HG03135 (cell line): Measurements from ENCODE around the gene GPATCH2L.

Source experiments
- ATAC-seq: cut with Tn5 transposase; IDR thresholded peaks from one replicate; pipeline ENCODE4 v1.9.1; 2021; ENCODE audit warnings: mild to moderate bottlenecking, moderate library complexity; ENCODE audit not compliant: unreplicated experiment

GPATCH2L gene

DNA sequence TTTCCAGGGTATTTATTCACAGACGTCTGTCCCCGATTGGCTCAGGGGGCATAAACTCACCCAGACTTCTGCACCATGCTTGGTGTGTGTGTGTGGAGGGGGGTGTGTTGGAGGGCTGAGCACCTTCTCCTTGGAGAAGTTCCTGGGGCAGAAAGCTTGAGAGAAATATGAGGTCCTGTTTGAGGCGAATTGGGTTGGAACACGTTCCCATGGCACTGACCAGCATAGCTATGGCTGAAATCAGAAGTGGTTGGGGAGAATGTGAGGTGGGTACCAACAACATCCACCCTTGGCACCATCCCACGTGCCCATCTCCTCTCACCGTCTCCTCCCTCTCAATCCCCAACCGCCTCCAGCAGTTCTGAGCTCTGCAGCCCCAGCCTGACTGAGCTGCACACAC lies 16.0 kb upstream of the GPATCH2L start:
- no peak for ATAC-seq

DNA sequence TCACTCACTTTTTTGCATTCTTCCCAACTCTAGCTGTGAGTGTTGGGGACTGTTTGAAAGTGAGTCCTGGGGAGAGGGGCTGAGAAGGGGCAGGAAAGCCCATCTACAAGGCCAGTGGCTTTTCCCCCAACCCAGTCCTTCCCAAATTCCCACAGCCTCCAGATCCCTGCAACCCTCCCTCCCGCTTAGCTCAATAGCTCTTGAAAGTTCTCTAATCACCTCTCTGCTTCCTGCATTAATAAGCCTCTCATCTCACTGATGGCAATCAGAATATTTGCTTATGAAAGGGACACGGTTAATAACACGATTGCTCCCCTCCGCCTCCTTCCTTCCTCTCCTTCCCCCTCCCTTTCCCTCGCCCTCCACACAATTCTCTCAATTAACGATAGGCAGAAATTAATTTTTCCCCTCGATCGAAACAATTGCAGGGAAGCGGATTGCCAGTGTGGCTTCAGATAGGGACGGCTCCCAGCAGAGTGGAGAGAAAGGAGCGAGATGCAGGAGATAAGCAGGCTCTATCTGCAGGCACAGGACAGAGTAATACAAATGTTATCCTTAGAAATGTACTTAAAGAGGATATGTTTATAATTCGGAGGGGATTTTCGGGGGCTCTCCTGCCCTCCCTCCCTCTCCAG lies 15.1 kb upstream of the GPATCH2L start:
- no peak for ATAC-seq

DNA sequence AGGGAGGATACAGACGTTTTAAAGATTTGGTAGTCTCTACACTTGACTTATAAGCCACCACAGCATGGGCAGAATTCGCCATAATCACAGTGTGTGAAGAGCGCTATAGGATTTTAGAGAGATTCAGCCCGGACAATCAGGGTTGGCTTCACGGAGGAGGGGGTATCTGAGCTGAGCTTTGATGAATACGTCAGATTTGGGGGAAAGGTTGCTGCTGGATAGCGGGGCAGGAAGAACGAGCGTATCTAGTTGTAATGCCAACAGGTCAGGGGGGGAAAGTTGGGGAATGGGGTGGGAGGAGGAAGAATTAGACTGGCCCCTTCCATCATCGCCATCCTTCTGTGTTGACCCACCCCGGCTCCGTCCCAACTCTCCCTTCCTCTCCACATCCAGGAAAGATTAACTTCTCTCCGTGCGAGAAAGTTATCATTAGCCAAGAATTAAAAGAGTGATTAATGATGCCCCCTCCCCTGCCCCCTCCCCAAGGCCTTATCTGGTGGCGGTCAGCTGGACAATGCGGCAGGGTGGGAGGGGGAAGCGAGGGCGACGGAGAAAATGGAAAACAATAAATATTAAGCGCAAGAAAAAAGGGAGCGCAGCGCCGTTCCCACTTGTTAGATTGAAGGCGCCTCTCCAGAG lies 13.5 kb upstream of the GPATCH2L start:
- ATAC-seq: no peak

DNA sequence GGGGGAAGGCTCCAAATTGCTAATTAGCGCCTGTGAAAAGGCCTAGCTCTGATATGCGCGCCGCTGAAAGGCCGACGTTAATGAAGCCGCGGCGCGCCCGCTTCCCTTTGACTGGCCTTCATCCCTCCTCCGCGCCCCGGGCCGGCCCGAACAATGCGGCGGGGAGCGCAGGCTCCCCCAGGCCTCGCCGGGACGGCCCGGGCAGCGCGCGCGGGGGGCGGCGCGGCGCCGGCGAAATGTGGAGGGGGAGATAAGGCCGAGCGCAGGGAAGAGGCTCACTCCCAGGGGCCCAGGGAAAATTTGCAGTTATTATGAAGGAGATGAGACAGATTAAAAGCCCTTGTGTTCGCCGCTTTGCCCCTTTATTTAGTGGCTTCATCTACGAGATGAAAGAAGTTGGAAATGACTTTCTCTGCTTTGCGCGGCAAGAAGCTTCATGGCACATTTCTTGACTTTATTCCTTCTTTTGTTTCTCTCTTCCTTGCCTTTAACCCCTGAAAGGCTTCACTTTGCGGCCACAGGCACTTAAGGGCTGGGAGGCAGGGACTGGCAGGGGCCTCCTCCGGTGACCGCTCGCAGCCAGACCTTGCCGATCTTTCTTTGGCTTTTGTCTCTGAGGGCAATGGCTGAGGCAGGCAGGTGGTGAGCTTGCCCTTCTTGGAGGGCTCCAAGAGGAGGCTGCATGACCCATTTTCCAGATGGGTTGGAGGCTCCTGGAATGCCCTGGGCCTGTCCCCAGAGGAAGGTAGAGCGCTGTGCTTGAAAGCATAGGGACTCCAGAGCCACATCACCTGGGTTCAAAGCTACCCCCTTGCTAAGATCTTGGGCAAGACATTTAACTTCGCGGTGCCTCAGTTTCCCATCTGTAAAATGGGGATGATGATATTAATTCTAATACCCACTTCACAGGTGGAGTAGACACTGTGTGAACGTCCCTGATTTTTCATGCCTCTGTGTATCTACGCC lies 12.7 kb upstream of the GPATCH2L start:
- ATAC-seq: no peak

DNA sequence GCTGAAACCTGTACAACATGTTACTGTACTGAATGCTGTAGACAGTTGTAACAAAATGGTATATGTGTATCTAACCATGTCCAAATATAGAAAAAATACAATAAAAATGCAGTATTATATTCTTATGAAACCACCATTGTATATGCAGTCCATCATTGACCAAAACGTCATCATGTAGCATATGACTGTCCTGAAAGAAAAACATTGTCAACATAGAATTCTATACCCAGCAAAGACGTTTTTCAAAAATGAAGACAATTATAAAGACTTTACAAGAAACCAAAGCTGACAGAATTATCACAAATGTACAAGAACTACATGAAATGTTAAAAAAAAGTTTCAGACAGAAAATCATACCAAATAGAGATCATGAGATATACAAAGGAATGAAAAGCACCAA lies 8.1 kb upstream of the GPATCH2L start:
- ATAC-seq: no peak

DNA sequence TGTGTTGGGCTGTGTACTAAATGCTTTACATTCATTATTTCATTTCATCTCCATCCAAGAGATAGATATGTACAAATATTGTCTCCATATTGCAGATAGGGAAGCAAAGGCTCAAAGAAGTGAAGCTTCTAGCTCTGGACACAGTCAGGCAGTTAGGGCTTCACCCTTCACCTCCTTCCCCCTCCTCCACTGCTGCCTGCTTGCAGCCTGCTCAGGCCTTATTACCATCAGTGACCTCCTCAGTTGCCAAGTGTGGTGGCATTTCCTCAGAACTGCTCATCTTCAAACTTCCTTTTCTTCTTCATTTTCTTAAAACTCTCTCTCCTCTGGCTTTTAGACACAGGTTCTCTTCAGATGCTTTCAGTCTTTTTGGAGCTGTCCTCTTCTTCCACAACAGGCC lies 4.7 kb upstream of the GPATCH2L start:
- no peak for ATAC-seq

DNA sequence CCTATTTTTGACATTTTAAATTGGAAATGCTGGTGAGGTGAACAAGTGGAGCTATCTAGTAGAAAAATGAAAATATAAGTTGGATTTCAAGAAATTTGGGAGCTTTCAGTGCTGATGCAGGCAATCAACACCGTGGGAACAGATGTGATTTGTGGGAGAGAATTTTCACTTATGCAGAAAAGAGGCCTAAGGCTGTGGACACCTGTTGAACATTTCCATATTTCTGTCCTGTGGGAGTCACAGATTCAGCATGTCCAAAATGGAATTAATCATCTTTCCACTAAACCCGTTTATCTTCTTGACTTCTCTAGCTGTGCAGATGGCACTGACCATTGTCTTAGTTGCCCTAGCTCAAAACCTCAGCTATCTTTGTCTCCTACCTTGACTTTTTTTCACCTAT lies 2.5 kb upstream of the GPATCH2L start:
- no peak for ATAC-seq

DNA sequence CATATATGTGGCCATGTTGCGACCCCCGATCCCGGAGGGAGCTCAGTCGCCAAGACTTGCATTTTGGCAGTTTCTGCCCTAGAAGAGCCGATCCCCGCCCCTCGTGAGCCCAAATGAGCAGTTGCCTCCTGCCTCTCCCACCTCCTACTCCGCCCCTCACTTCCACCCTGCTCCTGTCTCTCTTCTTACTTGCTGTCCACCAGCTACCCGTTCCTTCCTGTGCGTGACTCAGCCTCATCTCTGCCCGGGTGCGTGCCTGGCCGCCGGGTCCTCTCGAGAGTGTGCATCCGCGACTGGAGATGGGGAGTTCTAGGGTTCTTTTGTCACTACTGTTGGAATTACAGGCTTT lies 585 bp downstream of the GPATCH2L start:
- peak; percentile 56 for ATAC-seq

DNA sequence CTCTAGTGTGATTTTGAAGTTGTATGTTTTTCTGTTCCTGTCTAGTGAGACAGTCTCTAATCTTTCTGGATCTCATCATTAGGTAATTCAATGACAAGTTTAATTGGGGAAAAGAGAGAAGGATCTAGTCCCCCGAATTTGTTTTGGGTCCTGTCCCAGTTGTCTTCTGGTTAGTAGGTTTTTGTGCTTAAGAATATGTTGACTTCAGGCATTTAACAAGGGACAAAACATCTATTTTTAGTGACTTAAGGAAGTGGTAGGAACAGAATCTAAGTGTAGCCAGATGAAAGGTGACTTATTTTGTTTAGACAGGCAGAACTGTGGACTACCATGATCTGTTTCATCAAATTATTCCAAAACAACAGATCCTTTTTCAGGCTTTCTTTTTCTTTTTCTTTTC lies 2.2 kb downstream of the GPATCH2L start:
- ATAC-seq: no peak

DNA sequence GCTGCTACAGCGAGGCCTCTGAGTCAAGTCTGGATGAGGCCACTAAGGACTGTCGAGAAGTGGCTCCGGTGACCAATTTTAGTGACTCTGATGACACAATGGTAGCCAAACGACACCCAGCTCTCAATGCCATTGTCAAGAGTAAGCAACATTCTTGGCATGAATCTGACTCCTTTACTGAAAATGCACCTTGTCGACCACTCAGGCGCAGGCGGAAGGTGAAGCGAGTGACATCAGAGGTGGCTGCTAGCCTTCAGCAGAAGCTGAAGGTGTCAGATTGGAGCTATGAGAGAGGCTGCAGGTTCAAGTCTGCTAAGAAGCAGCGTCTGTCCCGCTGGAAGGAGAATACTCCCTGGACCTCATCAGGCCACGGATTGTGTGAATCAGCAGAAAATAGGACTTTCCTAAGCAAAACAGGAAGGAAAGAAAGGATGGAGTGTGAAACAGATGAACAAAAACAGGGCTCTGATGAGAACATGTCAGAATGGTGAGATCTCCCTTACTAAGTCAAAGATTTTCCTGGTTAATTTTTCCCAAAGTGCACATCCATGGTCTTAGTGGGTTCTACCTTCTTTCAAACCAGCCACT lies 2.9 kb downstream of the GPATCH2L start:
- ATAC-seq: no peak

DNA sequence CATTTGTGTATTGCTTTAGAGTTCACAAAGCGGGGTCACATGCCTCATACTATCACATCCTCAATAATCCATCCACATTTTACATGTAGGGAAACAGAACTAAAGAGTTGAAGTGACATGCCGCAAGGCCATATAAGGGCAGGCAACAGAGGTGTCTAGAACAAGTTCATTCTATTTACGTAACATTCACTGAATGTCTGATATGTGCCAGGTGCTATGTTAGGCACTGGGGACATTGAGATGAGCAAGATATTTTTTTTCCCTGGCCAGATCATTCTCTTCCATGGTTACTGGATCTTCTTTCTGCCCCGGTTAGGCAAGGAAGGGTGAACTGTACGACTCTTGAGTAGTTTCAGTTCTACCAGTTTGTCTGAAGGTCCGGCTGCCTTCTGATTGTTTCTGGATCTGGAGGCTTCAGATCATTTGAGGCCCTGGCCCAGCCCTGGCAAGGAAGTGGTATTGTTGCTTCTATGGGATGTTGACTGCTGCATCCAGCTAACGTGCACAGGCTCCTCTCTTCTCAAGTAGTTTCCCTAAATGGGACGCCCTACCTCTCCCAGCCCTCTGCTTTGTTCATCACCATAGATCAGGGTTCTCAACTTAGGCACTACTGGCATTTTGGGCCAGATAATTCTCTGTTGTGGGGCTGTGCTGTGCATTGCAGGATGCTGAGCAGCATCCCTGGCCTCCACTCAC lies 12.1 kb downstream of the GPATCH2L start:
- no peak for ATAC-seq

DNA sequence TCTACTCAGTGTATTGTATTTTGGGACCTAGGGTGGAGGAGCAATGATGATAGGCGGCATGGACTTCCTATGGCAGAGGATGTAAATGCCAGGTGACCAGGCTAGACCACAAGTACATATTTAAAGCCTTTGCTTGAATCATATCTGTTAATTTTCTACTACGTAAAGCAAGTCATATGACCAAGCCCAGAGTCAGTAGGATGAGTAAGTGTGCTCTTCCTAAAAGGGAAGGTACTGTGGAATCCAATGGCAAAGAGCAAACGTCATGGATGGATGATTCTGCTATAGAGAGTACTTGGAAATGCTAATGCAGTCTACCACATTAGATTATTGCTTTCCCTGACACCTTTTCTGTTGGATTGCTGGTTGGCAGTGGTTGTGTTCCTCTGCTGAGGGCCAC lies 16.8 kb downstream of the GPATCH2L start:
- ATAC-seq: no peak

DNA sequence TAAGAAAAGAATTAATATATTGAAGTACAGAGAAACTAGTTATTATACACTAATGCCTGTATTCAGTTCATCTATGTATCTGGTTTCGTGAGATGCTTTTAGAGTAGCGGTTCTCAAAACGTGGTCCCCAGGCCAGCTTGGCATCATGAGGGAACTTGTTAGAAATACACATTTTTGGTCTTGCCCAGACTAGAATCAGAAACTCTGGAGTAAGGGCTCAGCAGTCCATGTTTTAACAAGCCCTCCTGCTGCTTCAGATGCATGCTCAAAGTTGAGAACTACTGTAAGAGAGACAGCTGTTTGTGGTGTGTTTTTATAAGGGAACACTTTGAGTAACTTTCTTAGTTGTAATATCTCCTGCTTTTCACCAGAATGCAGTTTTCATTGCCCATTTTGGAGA lies 18.1 kb downstream of the GPATCH2L start:
- no peak for ATAC-seq

DNA sequence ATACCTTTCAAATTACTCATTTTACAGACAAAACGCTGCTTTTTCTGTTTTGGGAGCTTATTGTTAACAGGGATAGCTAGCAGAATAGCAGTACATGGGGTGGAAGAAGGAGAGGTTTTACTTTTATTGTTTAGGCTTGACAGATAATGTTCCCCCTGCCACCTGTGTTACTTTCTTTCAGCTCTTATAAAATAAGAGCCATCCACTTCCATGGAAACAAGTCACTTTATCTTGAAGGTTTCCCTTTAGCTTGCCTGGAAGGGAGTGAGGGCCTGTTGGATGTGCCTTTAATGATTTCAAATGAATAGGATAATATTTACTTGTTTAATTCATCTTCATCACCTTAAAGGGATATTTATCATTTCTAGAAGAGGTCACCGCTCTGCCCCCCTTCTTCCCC lies 23.3 kb downstream of the GPATCH2L start:
- ATAC-seq: no peak

DNA sequence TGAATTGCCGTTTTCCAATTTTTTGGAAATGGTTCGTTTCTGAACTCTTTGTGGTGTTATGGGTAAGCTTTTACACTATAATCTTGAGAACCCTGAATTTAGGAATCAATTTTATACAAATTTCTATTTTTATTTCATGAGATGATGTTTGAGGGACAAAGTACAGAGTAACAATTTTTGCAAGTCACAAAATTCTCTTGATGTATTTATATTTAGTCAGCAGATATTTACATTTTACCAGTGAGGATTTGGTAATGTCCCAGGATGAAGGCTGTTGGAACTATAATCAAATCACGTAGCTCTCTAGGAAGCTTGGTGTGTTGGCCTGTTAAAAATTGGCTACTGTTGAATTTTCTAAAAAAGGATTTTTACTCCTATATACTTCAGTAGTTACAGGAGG lies 24.2 kb downstream of the GPATCH2L start:
- no peak for ATAC-seq

DNA sequence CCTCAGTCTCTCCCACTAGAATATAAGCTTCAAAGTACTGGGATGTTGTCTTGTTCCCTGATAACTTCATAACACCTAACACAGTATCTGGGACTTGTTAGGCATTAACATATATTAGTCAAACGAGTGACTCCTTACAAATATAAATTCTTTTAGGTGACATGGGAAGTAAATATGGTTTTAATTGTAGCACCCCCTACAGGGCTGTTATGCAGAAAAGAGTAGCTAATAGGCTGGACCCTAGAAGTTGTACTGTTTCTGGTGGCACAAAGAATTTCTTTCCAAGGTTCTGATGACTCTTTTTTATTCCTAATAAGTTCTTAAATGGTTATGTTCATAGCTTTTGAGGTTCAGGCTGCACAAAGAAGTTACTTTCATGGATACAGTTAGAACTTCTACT lies 29.8 kb downstream of the GPATCH2L start:
- ATAC-seq: no peak

DNA sequence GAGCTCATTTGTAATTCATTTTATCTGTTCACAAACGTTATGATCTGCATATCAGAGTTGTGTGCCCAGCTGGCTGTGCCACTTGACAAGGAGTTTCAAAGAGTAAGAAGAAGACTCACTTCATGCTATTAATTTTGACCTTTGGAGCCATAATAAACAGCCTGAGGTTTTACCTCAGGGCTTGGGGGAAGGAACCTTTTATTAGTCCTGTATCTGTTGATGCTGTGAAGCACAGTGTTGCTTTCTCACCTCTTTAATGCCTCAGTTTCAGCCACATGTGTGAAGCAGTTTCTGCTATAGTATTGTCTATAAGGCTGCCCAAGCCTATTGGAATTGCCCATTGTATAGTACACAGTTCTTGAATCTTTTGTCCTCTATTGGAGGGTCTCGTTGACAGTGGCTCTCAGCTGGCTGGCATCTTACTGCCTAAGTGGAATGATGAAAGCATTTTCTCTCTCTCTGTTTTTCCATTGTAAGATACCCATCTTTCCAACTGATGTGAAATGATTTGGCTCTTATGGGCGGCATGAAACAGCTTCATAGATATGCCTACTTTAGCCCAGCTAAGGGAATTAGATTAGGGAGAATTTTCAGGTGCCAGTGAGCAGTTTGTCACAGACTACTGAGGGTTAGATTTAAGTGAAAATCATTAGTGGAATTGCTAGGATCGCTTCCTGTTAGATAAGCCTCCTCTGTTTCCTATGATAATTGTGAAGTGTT lies 34.7 kb downstream of the GPATCH2L start:
- no peak for ATAC-seq

DNA sequence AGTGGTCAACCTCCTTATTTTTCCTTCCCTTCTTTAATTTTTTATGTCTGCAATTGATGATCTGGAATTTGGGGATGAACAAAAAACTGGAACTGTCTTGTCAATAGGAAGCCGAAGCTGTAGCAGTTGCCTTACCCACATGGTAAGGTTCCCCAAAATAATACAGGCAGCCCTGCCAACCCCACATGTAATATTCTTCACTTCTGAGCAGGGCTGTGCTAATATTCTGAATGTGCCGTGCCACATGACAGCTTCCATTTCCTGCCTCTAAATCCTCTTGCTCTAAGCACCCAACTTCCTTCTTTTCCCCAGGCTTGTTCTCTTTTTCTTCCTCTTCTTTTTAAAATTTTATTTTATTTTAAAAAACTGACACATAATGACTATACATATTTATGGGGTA lies 39.6 kb downstream of the GPATCH2L start:
- ATAC-seq: no peak

DNA sequence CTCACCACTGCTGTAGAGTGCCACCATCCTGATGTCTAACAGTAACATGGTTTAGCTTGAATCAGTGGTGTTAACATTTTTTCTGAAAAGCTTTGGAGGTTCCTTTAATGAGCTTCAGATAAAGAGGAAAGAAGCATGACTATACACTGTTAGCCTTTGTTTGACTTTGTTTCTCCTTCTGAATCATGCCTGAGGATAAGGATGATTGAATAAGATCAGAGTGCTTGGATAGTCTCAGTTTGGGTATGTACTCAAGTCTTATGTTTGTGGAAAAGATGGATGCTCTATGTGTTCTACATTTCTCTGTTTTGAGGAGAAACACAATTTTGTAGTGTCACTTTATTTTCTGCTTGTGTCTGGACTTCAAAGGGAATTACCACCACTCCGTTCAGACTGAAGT lies 42.0 kb downstream of the GPATCH2L start:
- no peak for ATAC-seq

DNA sequence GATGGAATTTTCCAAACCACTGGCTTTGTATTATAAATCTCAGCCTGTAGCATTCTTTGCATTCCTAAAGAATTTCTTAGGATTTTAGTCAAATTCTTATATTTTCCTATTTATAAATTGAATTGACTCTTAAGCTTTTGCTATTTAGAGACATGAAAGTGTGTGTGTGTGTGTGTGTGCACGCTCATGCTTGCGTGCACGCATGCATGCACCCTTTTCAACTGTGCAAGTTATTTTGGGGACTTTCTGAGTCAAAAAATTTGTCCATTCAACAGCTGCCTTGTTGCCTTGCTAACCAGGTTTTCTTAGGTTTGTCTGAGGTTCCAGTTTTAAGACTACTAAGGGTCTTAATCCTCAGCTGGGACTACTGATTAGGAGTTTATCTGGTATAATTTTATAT lies 42.6 kb downstream of the GPATCH2L start:
- no peak for ATAC-seq
